Loucy (cell line): ENCODE data around the gene ARR3.
"Not testable (repeated sequence)": the region's sequence is repeated elsewhere in the genome, so short reads cannot be mapped to it uniquely, and the experiment has no call there.

Experiments
- H2AFZ ChIP-seq: fragments of 200-600 bp; sonication (generic); 2 replicates; pipeline ENCODE4 v1.6.0; 2016; ENCODE audit warnings: antibody characterized with exemption, mild to moderate bottlenecking, low read length, moderate library complexity
- H3F3A ChIP-seq: fragments of 200-600 bp; 2 replicates; pipeline ENCODE4 v1.6.0; 2016; ENCODE audit warnings: antibody characterized with exemption, low read depth, mild to moderate bottlenecking
- H3K27me3 ChIP-seq: fragments of 200-600 bp; sonication (generic); 2 replicates; pipeline ENCODE4 v1.6.1; 2014; ENCODE audit warnings: low read length, mild to moderate bottlenecking; ENCODE audit not compliant: insufficient read depth, poor library complexity, severe bottlenecking
- H3K36me3 ChIP-seq: fragments of 200-600 bp; sonication (generic); 2 replicates; pipeline ENCODE4 v1.6.1; 2016; ENCODE audit warnings: low read length; ENCODE audit not compliant: insufficient read depth
- H3K4me1 ChIP-seq: fragments of 200-600 bp; sonication (generic); 2 replicates; pipeline ENCODE4 v1.5.1; 2014; ENCODE audit warnings: low read length, mild to moderate bottlenecking; ENCODE audit not compliant: insufficient read depth, poor library complexity, severe bottlenecking
- H3K4me2 ChIP-seq: fragments of 200-600 bp; sonication (generic); 2 replicates; pipeline ENCODE4 v1.6.0; 2014; ENCODE audit warnings: antibody characterized with exemption, low read length, low read depth, mild to moderate bottlenecking; ENCODE audit not compliant: poor library complexity, severe bottlenecking
- H3K4me3 ChIP-seq: fragments of 200-600 bp; sonication (generic); 2 replicates; pipeline ENCODE4 v1.5.1; 2014; ENCODE audit warnings: low read length, mild to moderate bottlenecking, mixed read lengths; ENCODE audit not compliant: poor library complexity, severe bottlenecking
- H3K79me2 ChIP-seq: fragments of 200-600 bp; sonication (generic); 2 replicates; pipeline ENCODE4 v1.6.1; 2014; ENCODE audit warnings: low read length; ENCODE audit not compliant: insufficient read depth
- H3K9ac ChIP-seq: fragments of 200-600 bp; sonication (generic); 2 replicates; pipeline ENCODE4 v1.6.0; 2014; ENCODE audit warnings: mild to moderate bottlenecking, low read depth, low read length, moderate library complexity; ENCODE audit not compliant: poor library complexity, severe bottlenecking
- H3K9me2 ChIP-seq: fragments of 200-600 bp; sonication (generic); replicated peaks from 2 replicates; pipeline ENCODE4 v1.6.1; 2016; ENCODE audit warnings: low read depth, low read length, mixed read lengths
- H3K9me3 ChIP-seq: fragments of 200-600 bp; sonication (generic); 2 replicates; pipeline ENCODE4 v1.6.1; 2014; ENCODE audit warnings: mild to moderate bottlenecking, antibody characterized with exemption, low read length, low read depth; ENCODE audit not compliant: insufficient read depth
- H4K20me1 ChIP-seq: fragments of 200-600 bp; sonication (generic); 2 replicates; pipeline ENCODE4 v1.6.0; 2014; ENCODE audit warnings: antibody characterized with exemption, low read length, mild to moderate bottlenecking; ENCODE audit not compliant: insufficient read depth, poor library complexity, severe bottlenecking
- CTCF ChIP-seq: fragments of 200-600 bp; sonication (generic); conservative IDR thresholded peaks from 2 replicates; pipeline ENCODE4 v1.5.1; 2014; ENCODE audit warnings: mild to moderate bottlenecking, antibody characterized with exemption, low read length
- EZH2phosphoT487 ChIP-seq: fragments of 200-600 bp; IDR thresholded peaks from 2 replicates; pipeline ENCODE4 v1.6.1; 2018; ENCODE audit warnings: antibody characterized with exemption, mild to moderate bottlenecking, moderate library complexity, borderline replicate concordance

ARR3 gene

GRCh38 chrX:70240751-70241150 is 27.4 kb upstream of the ARR3 start:
- no peaks in the 10 kb centered on the region for H3K79me2 ChIP-seq
- no peak overlapping the region for H3K4me2 ChIP-seq
- no peaks in the 10 kb centered on the region for H3K9me2 ChIP-seq
- H3K9me3 ChIP-seq = no peaks in the 10 kb centered on the region
- TF ChIP-seq CTCF (no peak), EZH2phosphoT487 (no peak)
- no peaks in the 10 kb centered on the region for H3F3A ChIP-seq
- no peaks in the 10 kb centered on the region for H3K4me1 ChIP-seq
- H3K27me3 ChIP-seq = no peaks in the 10 kb centered on the region
- no peak overlapping the region for H2AFZ ChIP-seq
- H3K9ac ChIP-seq = no peak overlapping the region
- H3K4me3 ChIP-seq = no peak overlapping the region
- H3K36me3 ChIP-seq = no peaks in the 10 kb centered on the region
- H4K20me1 ChIP-seq = no peaks in the 10 kb centered on the region

GRCh38 chrX:70241501-70241900 is 26.6 kb upstream of the ARR3 start:
- Histone ChIP-seq H3K4me2 (no peak overlapping the region), H2AFZ (no peak overlapping the region), H4K20me1 (no peaks in the 10 kb centered on the region), H3K27me3 (no peaks in the 10 kb centered on the region), H3F3A (no peaks in the 10 kb centered on the region), H3K4me3 (no peak overlapping the region), H3K79me2 (no peaks in the 10 kb centered on the region), H3K4me1 (no peaks in the 10 kb centered on the region), H3K9ac (no peak overlapping the region), H3K36me3 (no peaks in the 10 kb centered on the region), H3K9me3 (no peaks in the 10 kb centered on the region), H3K9me2 (no peaks in the 10 kb centered on the region)
- TF ChIP-seq EZH2phosphoT487 = no peak
- TF ChIP-seq CTCF = no peak

GRCh38 chrX:70243601-70244000 is 24.5 kb upstream of the ARR3 start:
- not testable (repeated sequence) for H3K79me2 ChIP-seq, H3K9me3 ChIP-seq, H3K4me2 ChIP-seq, H3K27me3 ChIP-seq, H3K4me3 ChIP-seq, H3K36me3 ChIP-seq, H2AFZ ChIP-seq, H3K9ac ChIP-seq, H4K20me1 ChIP-seq, H3K9me2 ChIP-seq, H3F3A ChIP-seq, H3K4me1 ChIP-seq

GRCh38 chrX:70244881-70245280 is 23.3 kb upstream of the ARR3 start:
- Histone ChIP-seq H3K9me3 (no peaks in the 10 kb centered on the region), H4K20me1 (no peaks in the 10 kb centered on the region), H3F3A (no peaks in the 10 kb centered on the region), H3K4me3 (no peak overlapping the region), H3K79me2 (no peaks in the 10 kb centered on the region), H3K4me2 (no peak overlapping the region), H2AFZ (no peak overlapping the region), H3K9me2 (no peaks in the 10 kb centered on the region), H3K9ac (no peak overlapping the region), H3K4me1 (no peaks in the 10 kb centered on the region), H3K36me3 (no peaks in the 10 kb centered on the region), H3K27me3 (no peaks in the 10 kb centered on the region)
- TF ChIP-seq CTCF (no peak), EZH2phosphoT487 (no peak)
